MM.1S (cell line): ENCODE measurements around the gene NFKB2.

Experiments
- CTCF ChIP-seq: fragments of 300-600 bp; sonication (generic); IDR thresholded peaks from 2 replicates; pipeline ENCODE4 v1.5.1; 2016; ENCODE audit warnings: antibody characterized with exemption, low read length, mixed read lengths
- EZH2 ChIP-seq: fragments of 300-600 bp; sonication (generic); optimal IDR thresholded peaks from 2 replicates; pipeline ENCODE3; 2017; ENCODE audit warnings: low read depth, mild to moderate bottlenecking, antibody characterized with exemption, low read length, mixed read lengths
- EZH2phosphoT487 ChIP-seq: fragments of 300-600 bp; sonication (generic); IDR thresholded peaks from 2 replicates; pipeline ENCODE4 v1.6.1; 2018; ENCODE audit warnings: antibody characterized with exemption, low read length

- TF ChIP-seq EZH2 = no peak
- TF ChIP-seq CTCF = no peak
- TF ChIP-seq EZH2phosphoT487 = no peak
These were observed 25.4 kb downstream of the NFKB2 start, which contains the start of gene FBXL15 for GRCh38 chr10:102420714-102421506.
